CD4-positive, CD25-positive, alpha-beta regulatory T cell (primary cell): ENCODE measurements around the gene PEDS1. TPM values are rescaled to one million over a fixed set of nuclear protein-coding genes. Genes with fewer than 3 reads are reported as not detected.

Experiments used
- ATAC-seq, 2 donors: fragments of 150-1000 bp; cut with Tn5 transposase; one replicate each; pipeline ENCODE4 v1.10.0; 2021; ENCODE audit warnings: low read depth in 2 of 2, moderate number of reproducible peaks in 2 of 2, moderate library complexity in 1 of 2
- DNase-seq, 3 donors: peaks; one replicate each; pipeline versions ENCODE4 v3.0.0 to v3.0.0-alpha.2; 2012 to 2022; ENCODE audit warnings: mixed read lengths in 1 of 3
- H3K27ac ChIP-seq: one replicate; pipeline ENCODE4 v1.7.0; 2013; ENCODE audit warnings: mild to moderate bottlenecking, low read length; ENCODE audit not compliant: insufficient read depth, poor library complexity, severe bottlenecking
- H3K27me3 ChIP-seq: one replicate; pipeline ENCODE4 v1.7.0; 2013; ENCODE audit warnings: low read length; ENCODE audit not compliant: control insufficient read depth, insufficient read depth
- H3K36me3 ChIP-seq: one replicate; pipeline ENCODE4 v1.7.0; 2013; ENCODE audit warnings: mild to moderate bottlenecking, low read length, moderate library complexity; ENCODE audit not compliant: control insufficient read depth, insufficient read depth
- H3K4me1 ChIP-seq: 2 replicates; pipeline ENCODE4 v1.7.0; 2013; ENCODE audit warnings: mild to moderate bottlenecking, low read length; ENCODE audit not compliant: insufficient read depth, control insufficient read depth, poor library complexity, severe bottlenecking
- H3K4me3 ChIP-seq: one replicate; pipeline ENCODE4 v1.7.0; 2013; ENCODE audit warnings: low read depth, mild to moderate bottlenecking, low read length, moderate library complexity
- H3K9me3 ChIP-seq, 2 experiments: 1 replicate in 1 of 2; 2 replicates in 1 of 2; pipeline ENCODE4 v1.7.0; 2013; ENCODE audit warnings: low read length in 2 of 2, mild to moderate bottlenecking in 1 of 2, moderate library complexity in 1 of 2; ENCODE audit not compliant: control insufficient read depth in 2 of 2
- H3K27ac Mint-ChIP-seq, 3 donors: one replicate each; pipeline ENCODE4 v1.8.0; 2020 to 2022; ENCODE audit warnings: mild to moderate bottlenecking in 3 of 3, mixed read lengths in 3 of 3, moderate library complexity in 2 of 3
- H3K27me3 Mint-ChIP-seq: one replicate; pipeline ENCODE4 v1.8.0; 2022; ENCODE audit warnings: mild to moderate bottlenecking, mixed read lengths
- H3K36me3 Mint-ChIP-seq: one replicate; pipeline ENCODE4 v1.8.0; 2020; ENCODE audit warnings: mixed read lengths
- H3K4me1 Mint-ChIP-seq, 4 donors: one replicate each; pipeline ENCODE4 v1.8.0; 2020 to 2022; ENCODE audit warnings: mixed read lengths in 4 of 4, mild to moderate bottlenecking in 1 of 4
- H3K4me3 Mint-ChIP-seq, 4 donors: one replicate each; pipeline ENCODE4 v1.8.0; 2020 to 2022; ENCODE audit warnings: mild to moderate bottlenecking in 4 of 4, mixed read lengths in 4 of 4, moderate library complexity in 3 of 4
- H3K9me3 Mint-ChIP-seq, 7 donors: one replicate each; pipeline ENCODE4 v1.8.0; 2020 to 2022; ENCODE audit warnings: mixed read lengths in 7 of 7, mild to moderate bottlenecking in 3 of 7, moderate library complexity in 2 of 7
- polyA plus RNA-seq, 4 donors: library from polyadenylated mRNA; unstranded; fragments of 300-500 nt; fragmentation: Illumina TruSeq; gene quantifications; one replicate each; pipeline ENCODE4 v1.2.3, GENCODE V29; 2021
- total RNA-seq: library from RNA; stranded (reverse); gene quantifications from one replicate; pipeline ENCODE4 v1.2.3, GENCODE V29; 2022

The PEDS1 gene
- total and polyA plus RNA-seq, 5 donors from 2014 or later = 16.8 to 26.4 (median 18.2) TPM

GRCh38 chr20:50188879-50189680, 35.6 kb upstream of the PEDS1 start:
- peak overlapping the region; percentile 59 to 88 (median 77) for H3K4me3 Mint-ChIP-seq
- Histone ChIP-seq H3K4me3 (no peak overlapping the region), H3K27me3 (peaks cover 3% of the 10 kb centered on the region), H3K27ac (no peak overlapping the region), H3K9me3 (no peaks in the 10 kb centered on the region), H3K36me3 (no peaks in the 10 kb centered on the region), H3K4me1 (peaks cover 23% of the 10 kb centered on the region)
- H3K27ac Mint-ChIP-seq = peak overlapping the region in 2 of 3 donors; percentile 49 to 73
- peaks cover 11% of the 10 kb centered on the region for H3K27me3 Mint-ChIP-seq
- peaks cover 0 to 2% (median 0%) of the 10 kb centered on the region in 7 donors for H3K9me3 Mint-ChIP-seq
- peaks cover 6 to 24% (median 18%) of the 10 kb centered on the region in 4 donors for H3K4me1 Mint-ChIP-seq
- DNase-seq = no peak
- no peak for ATAC-seq
- H3K36me3 Mint-ChIP-seq = no peaks in the 10 kb centered on the region

DNA sequence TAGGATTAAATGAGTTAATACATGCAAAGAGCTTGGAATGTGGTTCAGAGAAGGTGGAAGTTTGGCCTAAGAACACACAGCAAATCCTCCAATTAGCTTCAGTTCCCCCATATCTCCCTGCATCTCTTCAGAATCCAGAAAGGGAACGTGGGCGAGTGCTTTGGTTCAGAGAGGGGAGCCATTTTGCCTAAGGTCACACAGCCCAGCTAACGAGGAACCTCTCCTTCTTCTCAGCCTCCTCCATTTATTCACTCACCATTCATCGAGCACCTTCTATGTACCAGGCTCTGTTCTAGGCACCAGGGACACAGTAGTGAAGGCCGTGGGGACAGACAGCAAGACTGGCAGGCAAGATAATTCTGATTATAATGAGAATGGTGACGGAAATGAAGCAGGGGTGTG, 34.8 kb upstream of the PEDS1 start:
- H3K36me3 Mint-ChIP-seq = no peaks in the 10 kb centered on the region
- Histone ChIP-seq H3K4me1 (peaks cover 15% of the 10 kb centered on the region), H3K27ac (no peak overlapping the region), H3K36me3 (no peaks in the 10 kb centered on the region), H3K4me3 (no peak overlapping the region), H3K27me3 (peaks cover 3% of the 10 kb centered on the region), H3K9me3 (no peaks in the 10 kb centered on the region)
- peaks cover 11% of the 10 kb centered on the region for H3K27me3 Mint-ChIP-seq
- no peak for DNase-seq
- peaks cover 6 to 17% (median 13%) of the 10 kb centered on the region in 4 donors for H3K4me1 Mint-ChIP-seq
- peaks cover 0 to under 1% (median 0%) of the 10 kb centered on the region in 7 donors for H3K9me3 Mint-ChIP-seq
- H3K4me3 Mint-ChIP-seq = peak overlapping the region; percentile 58 to 88 (median 69)
- ATAC-seq = no peak
- peak overlapping the region in 1 of 3 donors; percentile 73 for H3K27ac Mint-ChIP-seq

GRCh38 chr20:50187403-50188051, 34.0 kb upstream of the PEDS1 start:
- Mint-ChIP-seq H3K4me1 (peaks cover 6 to 9% (median 7%) of the 10 kb centered on the region in 4 donors), H3K36me3 (no peaks in the 10 kb centered on the region), H3K27ac (no peak overlapping the region), H3K9me3 (no peaks in the 10 kb centered on the region), H3K27me3 (peaks cover 11% of the 10 kb centered on the region), H3K4me3 (peak overlapping the region in 2 of 4 donors; percentile 23 to 88)
- H3K4me3 ChIP-seq = no peak overlapping the region
- no peaks in the 10 kb centered on the region for H3K36me3 ChIP-seq
- peaks cover 3% of the 10 kb centered on the region for H3K27me3 ChIP-seq
- no peak overlapping the region for H3K27ac ChIP-seq
- DNase-seq (no peak), ATAC-seq (no peak)
- H3K4me1 ChIP-seq = peaks cover 7% of the 10 kb centered on the region
- H3K9me3 ChIP-seq = no peaks in the 10 kb centered on the region

- H3K4me1 Mint-ChIP-seq = peaks cover under 1 to 6% (median 4%) of the 10 kb centered on the region in 4 donors
- H3K9me3 Mint-ChIP-seq = no peaks in the 10 kb centered on the region
- H3K4me1 ChIP-seq = peaks cover 4% of the 10 kb centered on the region
- no peaks in the 10 kb centered on the region for H3K9me3 ChIP-seq
- H3K27ac ChIP-seq = no peak overlapping the region
- no peak overlapping the region for H3K4me3 ChIP-seq
- H3K27me3 ChIP-seq = peaks cover 3% of the 10 kb centered on the region
- H3K27me3 Mint-ChIP-seq = peaks cover 7% of the 10 kb centered on the region
- no peaks in the 10 kb centered on the region for H3K36me3 Mint-ChIP-seq
- no peak overlapping the region for H3K4me3 Mint-ChIP-seq
- H3K36me3 ChIP-seq = no peaks in the 10 kb centered on the region
- ATAC-seq (no peak), DNase-seq (no peak)
- H3K27ac Mint-ChIP-seq = no peak overlapping the region
These were observed 33.5 kb upstream of the PEDS1 start for GRCh38 chr20:50186987-50187402.

GRCh38 chr20:50186151-50186885, 32.8 kb upstream of the PEDS1 start:
- no peaks in the 10 kb centered on the region for H3K9me3 Mint-ChIP-seq
- ATAC-seq = peak in 1 of 2 donors; percentile 29
- peaks cover 7% of the 10 kb centered on the region for H3K27me3 Mint-ChIP-seq
- H3K27ac Mint-ChIP-seq = peak overlapping the region in 2 of 3 donors; percentile 20 to 79
- H3K36me3 Mint-ChIP-seq = no peaks in the 10 kb centered on the region
- Histone ChIP-seq H3K4me1 (peaks cover 4% of the 10 kb centered on the region), H3K9me3 (no peaks in the 10 kb centered on the region), H3K4me3 (no peak overlapping the region), H3K36me3 (no peaks in the 10 kb centered on the region), H3K27ac (no peak overlapping the region), H3K27me3 (peaks cover 3% of the 10 kb centered on the region)
- peaks cover 0 to 6% (median 4%) of the 10 kb centered on the region in 4 donors for H3K4me1 Mint-ChIP-seq
- H3K4me3 Mint-ChIP-seq = peak overlapping the region in 1 of 4 donors; percentile 62
- peak; percentile 75 to 78 (median 78) for DNase-seq

DNA sequence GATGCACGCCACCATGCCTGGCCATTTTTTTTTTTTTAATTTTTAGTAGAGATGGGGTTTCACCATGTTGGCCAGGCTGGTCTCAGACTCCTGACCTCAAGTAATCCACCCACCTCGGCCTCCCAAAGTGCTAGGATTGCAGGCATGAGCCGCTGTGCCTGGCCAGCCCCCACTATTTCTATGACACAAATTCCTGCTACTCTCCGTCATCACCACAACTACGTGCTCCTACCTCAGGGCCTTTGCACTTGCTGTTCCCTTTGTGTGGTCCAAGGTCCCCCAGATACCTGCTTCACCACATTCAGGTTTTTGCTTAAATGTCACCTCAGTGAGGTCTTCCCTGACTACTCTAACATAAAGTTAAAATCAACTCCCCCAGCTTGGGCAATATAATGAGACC, 31.9 kb upstream of the PEDS1 start:
- Histone ChIP-seq H3K4me3 (no peak overlapping the region), H3K27me3 (peaks cover 3% of the 10 kb centered on the region), H3K36me3 (no peaks in the 10 kb centered on the region), H3K4me1 (peaks cover 4% of the 10 kb centered on the region), H3K9me3 (no peaks in the 10 kb centered on the region), H3K27ac (no peak overlapping the region)
- Mint-ChIP-seq H3K27ac (no peak overlapping the region), H3K36me3 (no peaks in the 10 kb centered on the region), H3K27me3 (peaks cover 7% of the 10 kb centered on the region), H3K4me3 (peak overlapping the region in 1 of 4 donors; percentile 62), H3K4me1 (peaks cover 0 to 6% (median 4%) of the 10 kb centered on the region in 4 donors), H3K9me3 (no peaks in the 10 kb centered on the region)
- no peak for ATAC-seq
- no peak for DNase-seq

- Mint-ChIP-seq H3K4me3 (no peak overlapping the region), H3K36me3 (no peaks in the 10 kb centered on the region), H3K27ac (no peak overlapping the region), H3K27me3 (peaks cover 7% of the 10 kb centered on the region), H3K9me3 (no peaks in the 10 kb centered on the region), H3K4me1 (peaks cover 0 to 6% (median 3%) of the 10 kb centered on the region in 4 donors)
- H3K27ac ChIP-seq = no peak overlapping the region
- no peaks in the 10 kb centered on the region for H3K9me3 ChIP-seq
- H3K36me3 ChIP-seq = no peaks in the 10 kb centered on the region
- DNase-seq (no peak), ATAC-seq (no peak)
- H3K4me1 ChIP-seq = no peaks in the 10 kb centered on the region
- H3K4me3 ChIP-seq = no peak overlapping the region
- peaks cover 3% of the 10 kb centered on the region for H3K27me3 ChIP-seq
These were observed 28.8 kb upstream of the PEDS1 start for GRCh38 chr20:50182346-50182745.
